ENCODE measurements around the gene MSH3.
A peak's percentile ranks its signal among the peaks of the same experiment; 100 is the strongest.
"Not testable (repeated sequence)": the region's sequence is repeated elsewhere in the genome, so short reads cannot be mapped to it uniquely, and the experiment has no call there.

Gene MSH3

GRCh38 chr5:80864109-80864508 is 209.7 kb downstream of the MSH3 start:
- DNase-seq: no peak

DNA sequence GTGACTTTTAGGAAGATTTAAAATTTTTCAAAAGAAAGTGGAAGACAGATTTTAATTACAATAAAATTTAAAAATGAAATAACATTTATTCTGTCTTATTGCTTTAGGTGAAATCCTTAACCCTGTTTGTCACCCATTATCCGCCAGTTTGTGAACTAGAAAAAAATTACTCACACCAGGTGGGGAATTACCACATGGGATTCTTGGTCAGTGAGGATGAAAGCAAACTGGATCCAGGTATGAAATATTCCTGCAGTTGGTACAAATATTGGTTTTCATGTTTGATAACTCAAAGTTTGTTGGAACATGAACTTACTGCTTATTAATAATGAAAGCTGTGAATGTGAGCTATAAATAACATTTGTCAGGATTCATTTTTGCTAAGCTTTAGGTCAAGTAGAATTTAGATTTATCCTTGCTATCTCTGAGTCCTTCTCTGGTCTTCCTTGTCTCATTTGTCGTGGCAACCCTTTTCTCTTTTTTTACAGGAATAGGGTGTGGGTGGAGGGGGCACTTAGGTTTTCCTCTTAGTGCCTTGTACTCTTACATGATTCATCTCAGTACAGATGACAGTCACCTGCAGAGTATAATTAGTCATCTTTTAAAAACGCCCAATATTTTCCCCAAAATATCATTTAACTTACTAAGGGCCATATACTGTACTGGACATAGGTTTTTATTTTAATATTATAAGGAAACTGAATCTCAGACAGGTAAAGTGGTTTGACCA is 210.4 kb downstream of the MSH3 start:
- peak in 1 of 5 donors; percentile 29 for DNase-seq

GRCh38 chr5:80865551-80865950 is 211.1 kb downstream of the MSH3 start:
- DNase-seq: no peak

- no peak for DNase-seq
Observed at GRCh38 chr5:80866371-80866770, 211.9 kb downstream of the MSH3 start.

GRCh38 chr5:80867233-80867632 is 212.8 kb downstream of the MSH3 start:
- DNase-seq: peak in 1 of 5 donors; percentile 60

- DNase-seq: no peak
Observed at GRCh38 chr5:80870442-80870841, 216.0 kb downstream of the MSH3 start.

DNA sequence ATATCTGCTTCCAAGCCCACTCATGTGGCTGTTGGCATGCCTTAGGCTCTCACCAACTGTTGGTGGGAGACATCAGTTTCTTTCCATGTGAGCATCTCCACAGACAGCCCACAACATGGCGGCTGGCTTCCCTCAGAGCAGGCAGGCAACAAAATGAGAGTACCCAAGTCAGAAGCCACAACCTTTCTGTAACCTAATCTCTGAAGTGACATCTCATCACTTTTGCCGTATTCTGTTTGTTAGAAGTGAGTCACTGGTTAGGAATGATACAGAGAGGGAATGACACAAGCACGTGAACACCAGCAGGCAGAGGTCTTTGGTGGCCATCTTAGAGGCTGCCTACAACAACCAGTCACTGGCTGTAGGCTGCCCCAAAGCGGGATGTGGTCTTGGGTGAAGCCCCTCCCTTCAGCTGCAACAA is 217.1 kb downstream of the MSH3 start:
- DNase-seq: peak in 1 of 5 donors; percentile 42

GRCh38 chr5:80874162-80874561 is 219.7 kb downstream of the MSH3 start:
- no peak for DNase-seq

DNA sequence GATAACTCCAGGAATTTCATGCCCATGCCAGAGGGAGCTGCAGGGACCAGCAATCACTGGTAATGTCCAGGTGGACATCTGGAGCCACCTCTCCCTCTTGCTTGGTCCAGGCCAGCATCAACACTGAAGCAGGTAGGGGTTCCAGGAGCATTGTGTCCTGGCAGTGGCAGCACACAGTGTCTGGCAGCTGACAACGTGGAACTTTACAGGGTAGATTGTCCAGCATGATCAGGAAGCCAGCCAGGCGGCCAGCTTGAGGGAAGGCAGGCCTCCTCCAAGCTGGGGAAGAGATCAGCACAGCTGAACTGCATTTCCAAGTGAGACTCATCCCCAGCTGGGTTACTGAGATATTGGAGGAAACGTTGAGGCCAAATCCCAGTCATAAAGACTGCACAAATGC is 223.1 kb downstream of the MSH3 start:
- DNase-seq: no peak

GRCh38 chr5:80881726-80882125 is 227.3 kb downstream of the MSH3 start:
- no peak for DNase-seq

DNA sequence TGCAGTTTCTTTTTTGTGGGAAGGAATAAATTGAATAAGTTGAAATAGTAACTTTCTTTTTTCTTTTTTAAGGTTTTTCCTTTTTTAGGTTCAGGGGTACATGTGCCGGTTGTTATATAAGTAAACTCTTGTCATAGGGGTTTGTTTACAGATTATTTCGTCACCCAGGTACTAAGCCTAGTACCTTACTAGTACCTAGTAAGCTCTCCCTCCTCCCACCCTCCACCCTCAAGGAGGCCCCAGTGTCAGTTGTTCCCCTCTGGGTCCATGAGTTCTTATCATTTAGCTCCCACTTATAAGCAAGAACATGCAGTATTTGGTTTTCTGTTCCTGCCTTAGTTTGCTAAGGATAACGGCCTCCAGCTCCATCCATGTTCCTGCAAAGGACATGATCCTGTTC is 228.9 kb downstream of the MSH3 start:
- DNase-seq: not testable (repeated sequence)

DNA sequence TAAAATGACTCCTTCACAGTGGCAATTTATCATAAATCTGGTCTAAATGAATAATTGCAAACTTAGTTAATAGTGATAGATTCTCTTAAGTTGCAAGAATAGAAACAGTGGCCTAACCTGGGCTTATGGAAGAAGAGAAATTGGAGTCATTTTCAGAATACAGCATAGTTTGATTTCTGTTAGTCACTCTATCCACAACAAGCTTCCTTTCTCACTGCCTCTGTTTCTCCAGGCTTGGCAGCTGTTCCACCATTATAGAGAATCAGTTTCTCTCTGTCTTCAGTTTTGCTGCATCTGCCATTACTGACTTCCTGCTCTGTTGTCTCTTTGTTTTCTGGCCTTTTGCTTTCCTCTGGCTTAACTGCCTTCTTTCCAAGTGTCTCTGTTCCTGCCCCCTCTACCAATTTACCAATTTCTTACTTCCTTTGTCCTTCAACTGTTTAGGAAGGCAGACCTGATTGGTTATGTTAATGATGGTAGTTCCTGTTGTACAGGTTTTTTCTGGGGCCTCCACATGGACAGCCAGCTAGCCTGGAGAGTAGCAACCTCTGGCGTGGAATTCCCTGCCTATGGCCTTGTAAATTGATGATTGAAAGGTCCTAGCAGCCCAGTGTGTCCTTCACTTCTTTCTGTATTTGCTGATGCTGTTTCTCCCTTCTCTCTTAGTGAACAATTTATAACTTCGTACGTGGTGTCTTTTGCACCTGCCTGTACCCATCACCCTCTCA is 229.8 kb downstream of the MSH3 start:
- DNase-seq: no peak

DNA sequence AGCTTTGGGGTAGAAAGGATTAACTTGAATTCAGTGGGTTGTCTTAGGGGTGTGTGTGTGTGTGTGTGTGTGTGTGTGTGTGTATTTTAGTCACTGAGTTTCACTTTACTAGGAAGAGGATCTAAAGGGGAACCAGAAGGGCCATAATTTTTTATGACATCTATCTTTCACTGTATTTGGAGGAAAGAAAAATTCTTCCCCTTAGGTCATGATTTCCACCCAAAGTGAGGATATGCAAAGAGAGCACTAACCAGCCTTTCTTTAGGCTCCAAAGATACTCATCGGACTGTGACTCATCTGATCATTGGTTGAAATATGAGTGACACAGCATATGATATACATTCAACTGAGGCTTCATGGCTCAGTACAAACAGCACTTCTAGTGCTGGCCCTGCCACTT is 230.5 kb downstream of the MSH3 start:
- no peak for DNase-seq

- no peak for DNase-seq
Observed at GRCh38 chr5:80885396-80886000, 231.0 kb downstream of the MSH3 start.

DNA sequence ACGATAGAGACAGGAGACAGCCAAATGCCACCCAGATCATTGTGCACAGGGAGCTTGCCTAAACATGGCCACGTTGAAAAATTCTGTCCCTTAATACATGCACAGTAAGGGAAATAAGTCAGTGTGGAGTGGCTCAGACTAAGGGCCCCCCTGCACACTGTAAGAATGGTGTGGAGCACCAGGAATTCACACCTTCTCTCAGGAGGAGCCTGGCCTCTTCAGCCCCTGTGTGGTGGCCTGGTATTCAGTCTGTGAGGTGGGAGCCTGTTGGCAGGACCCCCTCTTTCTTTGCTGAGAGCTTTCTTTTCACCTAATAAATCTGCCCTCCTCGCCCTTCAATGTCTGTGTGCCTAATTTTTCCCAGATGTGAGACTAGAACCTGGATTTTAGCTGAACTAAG is 239.6 kb downstream of the MSH3 start:
- DNase-seq: no peak

- DNase-seq: no peak
Observed at GRCh38 chr5:80895523-80895922, 241.1 kb downstream of the MSH3 start.

DNA sequence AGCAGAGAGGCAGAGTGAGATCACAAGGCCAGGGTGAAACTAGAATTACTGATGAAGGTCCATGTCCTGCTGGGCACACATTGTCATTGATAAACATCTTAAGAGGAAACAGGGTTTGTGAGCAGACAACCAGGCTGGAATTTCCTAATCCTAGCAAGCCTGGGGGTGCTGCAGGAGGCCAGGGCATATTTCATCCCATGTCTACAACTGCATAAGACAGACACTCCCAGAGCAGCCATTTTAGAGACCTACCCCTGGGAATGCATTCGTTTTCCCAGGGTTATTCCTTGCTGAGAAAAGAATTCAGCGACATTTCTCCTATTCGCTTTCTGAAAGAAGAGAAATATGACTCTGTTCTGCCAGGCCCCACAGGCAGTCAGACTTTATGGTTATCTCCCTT is 248.2 kb downstream of the MSH3 start:
- not testable (repeated sequence) for DNase-seq

DNA sequence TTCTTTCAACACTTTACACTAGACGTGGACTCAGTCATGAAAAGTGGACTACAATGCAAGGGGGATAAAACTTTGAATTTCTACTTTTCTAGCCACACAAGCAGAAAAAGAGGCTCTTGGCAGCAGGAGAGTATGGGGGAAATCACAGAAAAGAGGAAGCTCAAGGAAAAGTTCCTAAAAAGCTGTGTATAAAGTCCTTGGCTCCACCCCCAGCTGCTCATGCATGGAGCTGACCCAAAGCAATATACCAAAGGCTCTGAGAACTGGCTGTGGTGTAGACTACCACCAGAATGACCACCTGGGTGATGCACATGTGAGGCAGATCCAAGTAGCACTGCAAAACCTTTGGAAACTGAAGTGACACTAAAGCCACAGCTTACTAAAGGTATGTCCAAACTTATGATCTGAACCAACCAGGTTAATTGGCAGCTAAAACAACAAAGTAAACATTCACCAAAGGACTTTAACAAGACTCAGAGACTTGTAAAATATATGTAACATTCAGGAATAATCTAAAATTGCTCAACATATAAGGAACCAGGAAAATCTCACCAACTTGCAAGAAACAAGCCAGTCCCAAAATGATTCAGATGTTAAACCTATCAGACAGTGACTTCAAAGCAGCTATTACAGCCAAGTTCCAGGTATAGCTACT is 250.2 kb downstream of the MSH3 start:
- DNase-seq: no peak

DNA sequence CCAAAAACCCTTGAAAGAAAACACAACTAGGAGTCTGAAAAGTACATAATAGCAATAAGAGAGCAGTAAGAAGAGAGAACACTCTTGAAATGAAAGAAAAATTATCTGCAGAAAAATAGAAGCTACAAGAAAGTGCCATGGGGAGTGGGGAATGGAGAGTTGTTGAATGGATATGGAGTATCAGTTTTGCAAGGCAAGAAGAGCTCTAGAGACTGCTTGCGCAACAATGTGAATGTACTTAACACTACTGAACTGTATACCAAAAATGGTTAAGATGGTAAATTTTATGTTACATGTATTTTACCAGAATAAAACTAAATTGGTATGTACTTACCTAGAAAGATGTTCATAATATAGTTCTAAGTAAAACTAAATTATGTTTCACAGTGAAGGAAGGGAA is 251.0 kb downstream of the MSH3 start:
- DNase-seq: no peak

- no peak for DNase-seq
Observed at GRCh38 chr5:80912479-80912878, 258.0 kb downstream of the MSH3 start.

- no peak for DNase-seq
Observed at GRCh38 chr5:80915716-80916115, 261.3 kb downstream of the MSH3 start.

DNA sequence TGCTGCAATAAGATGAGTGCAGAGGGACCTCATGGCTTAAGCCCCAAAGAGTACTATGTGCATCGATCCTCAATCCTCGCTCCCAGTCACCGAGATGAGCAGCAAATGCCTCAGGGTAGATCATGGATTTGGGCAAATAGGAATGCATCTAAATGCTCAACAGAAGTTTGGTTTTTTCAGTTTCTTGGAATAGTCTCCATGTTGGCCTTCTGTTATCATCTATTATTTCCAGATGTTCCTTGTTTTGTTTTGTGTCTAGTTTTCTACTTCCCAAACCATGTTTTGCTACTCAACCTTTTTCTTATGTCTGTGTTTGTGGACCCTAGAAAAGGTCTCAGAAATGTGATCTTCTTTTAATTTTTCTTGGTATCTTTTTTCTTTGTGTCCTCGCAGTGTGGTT is 262.2 kb downstream of the MSH3 start:
- DNase-seq: no peak

DNA sequence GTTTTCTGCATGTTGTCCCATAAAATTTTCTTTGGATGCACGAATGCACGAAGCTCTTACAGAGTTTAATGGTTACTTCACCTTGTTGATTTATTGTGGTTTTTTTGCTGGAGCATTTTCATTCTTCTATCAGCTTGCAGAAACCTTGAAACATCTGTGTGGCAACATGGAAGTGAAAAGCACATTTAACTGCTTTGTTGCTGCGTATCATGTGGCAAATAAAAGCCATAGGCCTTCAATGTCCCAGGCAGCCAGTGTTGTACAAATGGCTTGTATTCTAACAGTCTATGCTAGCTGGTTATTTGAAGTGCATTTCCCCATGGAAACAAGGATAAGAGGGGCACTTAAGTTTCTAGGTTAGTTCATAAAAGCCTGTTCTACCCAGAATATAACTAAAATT is 263.2 kb downstream of the MSH3 start:
- DNase-seq: no peak

Measured in T-helper 1 cell (primary cell).